Neutrophil (primary cell): Measurements from ENCODE around the gene MPHOSPH8.
A peak's percentile ranks its signal among the peaks of the same experiment; 100 is the strongest.
"Not testable (repeated sequence)": the region's sequence is repeated elsewhere in the genome, so short reads cannot be mapped to it uniquely, and the experiment has no call there.

Experiments
- H3K27ac ChIP-seq: fragments of 200-600 bp; sonication (generic); 2 replicates; pipeline ENCODE4 v1.5.1; 2016; ENCODE audit warnings: mild to moderate bottlenecking, moderate library complexity
- H3K27me3 ChIP-seq: fragments of 200-600 bp; sonication (generic); 2 replicates; pipeline ENCODE4 v1.6.0; 2016; ENCODE audit warnings: mild to moderate bottlenecking
- H3K36me3 ChIP-seq: fragments of 200-600 bp; sonication (generic); 2 replicates; pipeline ENCODE4 v1.5.1; 2017
- H3K4me1 ChIP-seq, 2 experiments: fragments of 200-600 bp in 1 of 2; sonication (generic) in 1 of 2; 1 replicate in 1 of 2; 2 replicates in 1 of 2; pipeline versions ENCODE4 v1.5.1 to v1.6.1; 2013 to 2016; ENCODE audit warnings: low read depth in 1 of 2, low read length in 1 of 2, mild to moderate bottlenecking in 1 of 2, moderate library complexity in 1 of 2; ENCODE audit not compliant: control insufficient read depth in 1 of 2, insufficient read depth in 1 of 2
- H3K4me3 ChIP-seq, 2 experiments: fragments of 200-600 bp in 1 of 2; sonication (generic) in 1 of 2; 1 replicate in 1 of 2; 2 replicates in 1 of 2; pipeline ENCODE4 v1.5.1; 2013 to 2016; ENCODE audit warnings: low read depth in 1 of 2, low read length in 1 of 2, mild to moderate bottlenecking in 1 of 2, moderate library complexity in 1 of 2
- H3K9me3 ChIP-seq: fragments of 200-600 bp; sonication (generic); 2 replicates; pipeline ENCODE4 v1.5.1; 2016
- CTCF ChIP-seq: fragments of 200-600 bp; sonication (generic); IDR thresholded peaks from 2 replicates; pipeline ENCODE4 v1.5.1; 2016; ENCODE audit warnings: antibody characterized with exemption

The MPHOSPH8 gene

GRCh38 chr13:19634256-19634740 is 839 bp downstream of the MPHOSPH8 start:
- H3K27me3 ChIP-seq = no peaks in the 10 kb centered on the region
- TF ChIP-seq CTCF = no peak
- H3K27ac ChIP-seq = peak overlapping the region; percentile 85
- no peaks in the 10 kb centered on the region for H3K36me3 ChIP-seq
- H3K4me1 ChIP-seq = peaks cover 21 to 23% of the 10 kb centered on the region in 2 experiments
- H3K9me3 ChIP-seq = no peaks in the 10 kb centered on the region
- peak overlapping the region; percentile 74 to 81 for H3K4me3 ChIP-seq

GRCh38 chr13:19635926-19636325 is 2.5 kb downstream of the MPHOSPH8 start:
- H3K4me3 ChIP-seq, H3K9me3 ChIP-seq, H3K27ac ChIP-seq, H3K36me3 ChIP-seq, H3K27me3 ChIP-seq: not testable (repeated sequence)
- peaks cover 21 to 23% of the 10 kb centered on the region in 2 experiments for H3K4me1 ChIP-seq

- Histone ChIP-seq H3K36me3 (peaks cover 50% of the 10 kb centered on the region), H3K4me3 (no peak overlapping the region), H3K27me3 (no peaks in the 10 kb centered on the region), H3K9me3 (no peaks in the 10 kb centered on the region), H3K27ac (no peak overlapping the region), H3K4me1 (no peaks in the 10 kb centered on the region)
- no peak for TF ChIP-seq CTCF
These were observed 10.2 kb downstream of the MPHOSPH8 start for GRCh38 chr13:19643652-19644051.

- Histone ChIP-seq H3K9me3 (no peaks in the 10 kb centered on the region), H3K27me3 (no peaks in the 10 kb centered on the region), H3K27ac (no peak overlapping the region), H3K4me1 (no peaks in the 10 kb centered on the region), H3K4me3 (no peak overlapping the region), H3K36me3 (peaks cover 64% of the 10 kb centered on the region)
- TF ChIP-seq CTCF = no peak
These were observed 11.5 kb downstream of the MPHOSPH8 start for GRCh38 chr13:19645000-19645399.

- Histone ChIP-seq H3K9me3 (no peaks in the 10 kb centered on the region), H3K36me3 (peaks cover 74% of the 10 kb centered on the region), H3K4me3 (no peak overlapping the region), H3K4me1 (no peaks in the 10 kb centered on the region), H3K27ac (no peak overlapping the region), H3K27me3 (no peaks in the 10 kb centered on the region)
- no peak for TF ChIP-seq CTCF
These were observed 12.6 kb downstream of the MPHOSPH8 start for GRCh38 chr13:19646063-19646462.

GRCh38 chr13:19650742-19651141 is 17.3 kb downstream of the MPHOSPH8 start:
- H3K9me3 ChIP-seq = no peaks in the 10 kb centered on the region
- no peak for TF ChIP-seq CTCF
- no peak overlapping the region for H3K4me3 ChIP-seq
- H3K4me1 ChIP-seq = no peaks in the 10 kb centered on the region
- H3K36me3 ChIP-seq = peaks cover 83% of the 10 kb centered on the region
- H3K27ac ChIP-seq = no peak overlapping the region
- no peaks in the 10 kb centered on the region for H3K27me3 ChIP-seq
